SU-DHL-6 (cell line): Measurements from ENCODE around the gene RBL1.

Experiments used
- H2AFZ ChIP-seq: fragments of 200-600 bp; sonication (generic); 2 replicates; pipeline ENCODE4 v1.6.1; 2014; ENCODE audit warnings: low read depth, mild to moderate bottlenecking, moderate library complexity, mixed read lengths, antibody characterized with exemption, low read length; ENCODE audit not compliant: severe bottlenecking
- H3F3A ChIP-seq: fragments of 200-600 bp; shearing (Covaris generic); 2 replicates; pipeline ENCODE4 v1.6.0; 2016; ENCODE audit warnings: antibody characterized with exemption, mild to moderate bottlenecking; ENCODE audit not compliant: insufficient read depth
- H3K27ac ChIP-seq: fragments of 200-600 bp; sonication (generic); 2 replicates; pipeline ENCODE4 v1.5.1; 2016; ENCODE audit warnings: low read depth, mild to moderate bottlenecking, low read length, moderate library complexity, mixed read lengths
- H3K27me3 ChIP-seq: fragments of 200-600 bp; sonication (generic), shearing (Covaris generic); 2 replicates; pipeline ENCODE4 v1.6.0; 2014; ENCODE audit warnings: mild to moderate bottlenecking, low read length
- H3K36me3 ChIP-seq: fragments of 200-600 bp; sonication (generic); 2 replicates; pipeline ENCODE4 v1.6.1; 2014; ENCODE audit warnings: mild to moderate bottlenecking, low read length, mixed read lengths
- H3K4me2 ChIP-seq: fragments of 300-600, 200-600 bp; shearing (Covaris generic), sonication (generic); 2 replicates; pipeline ENCODE4 v1.6.0; 2014; ENCODE audit warnings: low read length, low read depth, mild to moderate bottlenecking; ENCODE audit not compliant: poor library complexity, severe bottlenecking
- H3K4me3 ChIP-seq: fragments of 200-600 bp; sonication (generic); 2 replicates; pipeline ENCODE4 v1.5.1; 2014; ENCODE audit warnings: antibody characterized with exemption, low read length, mild to moderate bottlenecking, mixed read lengths; ENCODE audit not compliant: insufficient read depth, poor library complexity, severe bottlenecking
- H3K79me2 ChIP-seq: fragments of 200-600 bp; sonication (generic); 2 replicates; pipeline ENCODE4 v1.6.1; 2014; ENCODE audit warnings: mild to moderate bottlenecking, low read length, moderate library complexity; ENCODE audit not compliant: insufficient read depth
- H3K9ac ChIP-seq: fragments of 200-600 bp; sonication (generic); 2 replicates; pipeline ENCODE4 v1.7.0; 2014; ENCODE audit warnings: mild to moderate bottlenecking, low read length
- H3K9me2 ChIP-seq: fragments of 200-600 bp; sonication (generic); replicated peaks from 2 replicates; pipeline ENCODE4 v1.6.1; 2014; ENCODE audit warnings: low read length; ENCODE audit not compliant: insufficient read depth
- H3K9me3 ChIP-seq: fragments of 200-600 bp; sonication (generic); 2 replicates; pipeline ENCODE4 v1.6.1; 2014; ENCODE audit warnings: low read length, mixed read lengths; ENCODE audit not compliant: insufficient read depth
- H4K20me1 ChIP-seq: fragments of 200-600 bp; sonication (generic); 2 replicates; pipeline ENCODE4 v1.6.1; 2014; ENCODE audit warnings: low read depth, mild to moderate bottlenecking, antibody characterized with exemption, low read length, moderate library complexity, mixed read lengths
- EZH2phosphoT487 ChIP-seq: fragments of 200-600 bp; sonication (generic), shearing (Covaris generic); conservative IDR thresholded peaks from 2 replicates; pipeline ENCODE4 v1.6.1; 2018; ENCODE audit warnings: mild to moderate bottlenecking, antibody characterized with exemption, low read length, moderate library complexity, mixed read lengths
- TF ChIP-seq, protein P1 (sequence below): fragments of 200-600 bp; sonication (generic); IDR thresholded peaks from one replicate; pipeline ENCODE4 v1.5.1; 2017; ENCODE audit warnings: antibody characterized with exemption, mild to moderate bottlenecking, low read length, moderate library complexity; ENCODE audit not compliant: insufficient read depth, poor library complexity, severe bottlenecking

The RBL1 gene

DNA sequence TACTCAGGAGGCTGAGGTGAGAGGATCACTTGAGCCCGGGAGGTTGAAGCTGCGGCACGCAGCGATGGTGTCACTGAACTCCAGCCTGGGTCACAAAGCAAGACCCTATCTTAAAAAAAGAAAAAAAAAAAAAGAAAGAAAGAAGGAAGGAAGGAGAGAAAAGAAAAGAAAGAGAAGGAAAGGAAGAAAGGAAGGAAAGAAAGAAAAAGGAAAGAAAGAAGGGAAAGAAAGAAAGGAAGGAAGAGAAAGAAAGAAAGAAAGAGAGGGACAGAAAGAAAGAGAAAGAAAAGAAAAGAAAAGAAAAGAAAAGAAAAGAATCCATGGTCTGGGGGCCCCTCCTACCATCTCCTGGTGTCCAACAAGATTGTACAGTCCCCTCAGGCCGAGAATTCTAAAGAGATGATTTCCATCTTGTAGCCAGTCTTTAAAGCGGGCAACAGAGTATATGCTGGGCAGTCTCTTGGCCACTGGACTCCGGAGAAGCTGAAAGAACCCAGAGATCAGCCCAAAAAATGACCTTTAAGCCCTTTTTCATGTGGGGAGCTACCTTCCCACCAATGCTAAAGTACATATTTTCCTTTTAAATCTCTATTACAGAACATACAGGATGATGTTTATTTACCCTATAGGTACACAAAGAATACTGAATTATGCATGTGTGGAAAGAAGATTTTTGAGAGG is 23.7 kb upstream of the RBL1 start:
- Histone ChIP-seq H3K36me3 (no peaks in the 10 kb centered on the region), H3K27ac (no peak overlapping the region), H2AFZ (no peak overlapping the region), H3K27me3 (no peaks in the 10 kb centered on the region), H3K4me2 (no peak overlapping the region), H3F3A (no peaks in the 10 kb centered on the region), H3K9ac (no peak overlapping the region), H3K4me3 (no peak overlapping the region), H3K79me2 (no peaks in the 10 kb centered on the region), H3K9me3 (no peaks in the 10 kb centered on the region), H3K9me2 (no peaks in the 10 kb centered on the region), H4K20me1 (no peaks in the 10 kb centered on the region)
- TF ChIP-seq EZH2phosphoT487, result no peak
- TF ChIP-seq, protein P1, sequence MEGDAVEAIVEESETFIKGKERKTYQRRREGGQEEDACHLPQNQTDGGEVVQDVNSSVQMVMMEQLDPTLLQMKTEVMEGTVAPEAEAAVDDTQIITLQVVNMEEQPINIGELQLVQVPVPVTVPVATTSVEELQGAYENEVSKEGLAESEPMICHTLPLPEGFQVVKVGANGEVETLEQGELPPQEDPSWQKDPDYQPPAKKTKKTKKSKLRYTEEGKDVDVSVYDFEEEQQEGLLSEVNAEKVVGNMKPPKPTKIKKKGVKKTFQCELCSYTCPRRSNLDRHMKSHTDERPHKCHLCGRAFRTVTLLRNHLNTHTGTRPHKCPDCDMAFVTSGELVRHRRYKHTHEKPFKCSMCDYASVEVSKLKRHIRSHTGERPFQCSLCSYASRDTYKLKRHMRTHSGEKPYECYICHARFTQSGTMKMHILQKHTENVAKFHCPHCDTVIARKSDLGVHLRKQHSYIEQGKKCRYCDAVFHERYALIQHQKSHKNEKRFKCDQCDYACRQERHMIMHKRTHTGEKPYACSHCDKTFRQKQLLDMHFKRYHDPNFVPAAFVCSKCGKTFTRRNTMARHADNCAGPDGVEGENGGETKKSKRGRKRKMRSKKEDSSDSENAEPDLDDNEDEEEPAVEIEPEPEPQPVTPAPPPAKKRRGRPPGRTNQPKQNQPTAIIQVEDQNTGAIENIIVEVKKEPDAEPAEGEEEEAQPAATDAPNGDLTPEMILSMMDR, result no peak

DNA sequence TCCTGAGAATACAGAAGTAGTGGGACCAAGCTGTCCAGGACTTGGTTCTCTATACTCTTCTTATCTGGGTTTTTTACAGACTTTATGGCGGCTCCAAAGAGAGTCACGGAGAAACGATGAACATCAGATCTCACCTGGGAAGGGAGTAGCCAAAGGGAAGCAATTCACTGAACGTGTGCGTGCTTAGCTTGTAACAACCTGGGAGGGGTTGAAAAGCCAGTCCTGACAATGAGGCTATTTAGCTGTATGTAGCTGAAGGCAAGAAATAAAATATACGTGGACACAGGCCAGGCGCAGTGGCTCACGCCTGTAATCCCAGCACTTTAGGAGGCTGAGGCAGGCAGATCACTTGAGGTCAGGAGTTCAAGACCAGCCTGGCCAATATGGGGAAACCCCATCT is 18.2 kb upstream of the RBL1 start:
- Histone ChIP-seq H3K9me2 (no peaks in the 10 kb centered on the region), H3F3A (no peaks in the 10 kb centered on the region), H2AFZ (no peak overlapping the region), H3K27ac (no peak overlapping the region), H4K20me1 (no peaks in the 10 kb centered on the region), H3K79me2 (no peaks in the 10 kb centered on the region), H3K9ac (no peak overlapping the region), H3K36me3 (no peaks in the 10 kb centered on the region), H3K4me3 (no peak overlapping the region), H3K9me3 (no peaks in the 10 kb centered on the region), H3K4me2 (no peak overlapping the region), H3K27me3 (no peaks in the 10 kb centered on the region)
- no peak for TF ChIP-seq EZH2phosphoT487
- TF ChIP-seq, protein P1, result no peak

DNA sequence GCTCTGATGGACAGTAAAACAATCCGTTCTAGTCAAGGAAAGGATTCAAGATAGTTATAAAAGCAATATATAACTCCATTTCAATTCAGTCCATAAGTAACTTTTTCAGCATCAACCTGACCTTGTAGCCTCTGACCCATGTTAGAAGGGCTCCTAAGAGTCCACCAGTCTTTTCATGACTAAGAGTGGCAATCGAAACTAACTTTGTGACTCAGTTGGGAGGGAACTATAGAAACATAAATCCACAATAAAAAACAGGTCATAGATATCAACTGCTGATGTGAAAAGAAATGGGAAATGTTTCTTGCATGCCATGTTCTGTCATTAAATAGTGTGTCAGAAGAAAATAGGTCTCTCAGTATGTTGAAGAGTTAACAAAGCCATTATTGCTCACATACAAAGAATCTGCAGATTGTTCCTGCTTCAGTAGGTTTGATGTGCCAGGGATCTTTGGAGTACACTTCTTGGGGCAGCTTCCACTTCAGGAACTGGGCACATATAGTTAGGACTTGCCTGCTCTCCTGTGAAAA is 16.2 kb upstream of the RBL1 start:
- TF ChIP-seq, protein P1, result no peak
- no peak for TF ChIP-seq EZH2phosphoT487
- no peak overlapping the region for H3K27ac ChIP-seq
- no peak overlapping the region for H3K4me2 ChIP-seq
- H4K20me1 ChIP-seq, result no peaks in the 10 kb centered on the region
- no peak overlapping the region for H2AFZ ChIP-seq
- H3F3A ChIP-seq, result no peaks in the 10 kb centered on the region
- H3K27me3 ChIP-seq, result no peaks in the 10 kb centered on the region
- H3K4me3 ChIP-seq, result no peak overlapping the region
- no peaks in the 10 kb centered on the region for H3K36me3 ChIP-seq
- H3K9ac ChIP-seq, result no peak overlapping the region
- H3K9me2 ChIP-seq, result no peaks in the 10 kb centered on the region
- H3K9me3 ChIP-seq, result no peaks in the 10 kb centered on the region
- H3K79me2 ChIP-seq, result no peaks in the 10 kb centered on the region
